Neural cell (in vitro differentiated cells): ENCODE measurements around the gene ASCC1.

ENCODE experiments used
- EP300 ChIP-seq: fragments of 450-650 bp; conservative IDR thresholded peaks from 2 replicates; pipeline ENCODE4 v1.6.1; 2014; ENCODE audit warnings: antibody characterized with exemption, mild to moderate bottlenecking, moderate library complexity; ENCODE audit not compliant: poor library complexity, severe bottlenecking
- TF ChIP-seq, protein P1 (sequence below): fragments of 450-650 bp; IDR thresholded peaks from 2 replicates; pipeline ENCODE4 v1.5.1; 2014; ENCODE audit warnings: antibody characterized with exemption, mild to moderate bottlenecking, moderate library complexity; ENCODE audit not compliant: poor library complexity, severe bottlenecking

- TF ChIP-seq, protein P1, sequence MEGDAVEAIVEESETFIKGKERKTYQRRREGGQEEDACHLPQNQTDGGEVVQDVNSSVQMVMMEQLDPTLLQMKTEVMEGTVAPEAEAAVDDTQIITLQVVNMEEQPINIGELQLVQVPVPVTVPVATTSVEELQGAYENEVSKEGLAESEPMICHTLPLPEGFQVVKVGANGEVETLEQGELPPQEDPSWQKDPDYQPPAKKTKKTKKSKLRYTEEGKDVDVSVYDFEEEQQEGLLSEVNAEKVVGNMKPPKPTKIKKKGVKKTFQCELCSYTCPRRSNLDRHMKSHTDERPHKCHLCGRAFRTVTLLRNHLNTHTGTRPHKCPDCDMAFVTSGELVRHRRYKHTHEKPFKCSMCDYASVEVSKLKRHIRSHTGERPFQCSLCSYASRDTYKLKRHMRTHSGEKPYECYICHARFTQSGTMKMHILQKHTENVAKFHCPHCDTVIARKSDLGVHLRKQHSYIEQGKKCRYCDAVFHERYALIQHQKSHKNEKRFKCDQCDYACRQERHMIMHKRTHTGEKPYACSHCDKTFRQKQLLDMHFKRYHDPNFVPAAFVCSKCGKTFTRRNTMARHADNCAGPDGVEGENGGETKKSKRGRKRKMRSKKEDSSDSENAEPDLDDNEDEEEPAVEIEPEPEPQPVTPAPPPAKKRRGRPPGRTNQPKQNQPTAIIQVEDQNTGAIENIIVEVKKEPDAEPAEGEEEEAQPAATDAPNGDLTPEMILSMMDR = no peak
- TF ChIP-seq EP300 = no peak
Measured at GRCh38 chr10:72228318-72228751, 12.3 kb upstream of the ASCC1 start.
